ENCODE data around the gene MEGF11. TPM values are rescaled to one million over a fixed set of nuclear protein-coding genes. Genes with fewer than 3 reads are reported as not detected.

The MEGF11 gene
- total RNA-seq, 1 donor from 2014 or later, result 0.77 TPM

DNA sequence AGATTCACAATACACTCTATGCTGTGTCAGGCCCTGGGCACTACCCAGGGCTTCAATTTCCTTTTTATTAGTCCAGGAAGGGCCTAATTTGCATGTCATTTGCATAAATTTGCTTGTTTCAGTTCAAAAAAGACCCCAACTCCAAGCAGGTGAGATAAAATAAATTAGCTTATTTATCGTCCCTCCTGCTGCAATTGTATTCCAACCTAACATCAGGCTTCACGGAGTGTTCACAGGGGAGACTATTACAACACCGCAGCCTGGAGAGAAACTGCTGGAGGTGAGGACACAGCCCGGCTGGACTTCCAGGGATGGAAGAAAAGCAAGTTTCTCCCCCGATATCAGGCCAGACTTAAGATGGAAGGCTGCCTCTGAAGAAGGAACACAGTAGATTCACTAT, 62.8 kb downstream of the MEGF11 start:
- Mint-ChIP-seq H3K4me1 (ENCODE audit: unreplicated experiment) (peaks cover 6% of the 10 kb centered on the region), H3K4me3 (ENCODE audit: unreplicated experiment) (no peak overlapping the region)
- TF ChIP-seq, protein P1, sequence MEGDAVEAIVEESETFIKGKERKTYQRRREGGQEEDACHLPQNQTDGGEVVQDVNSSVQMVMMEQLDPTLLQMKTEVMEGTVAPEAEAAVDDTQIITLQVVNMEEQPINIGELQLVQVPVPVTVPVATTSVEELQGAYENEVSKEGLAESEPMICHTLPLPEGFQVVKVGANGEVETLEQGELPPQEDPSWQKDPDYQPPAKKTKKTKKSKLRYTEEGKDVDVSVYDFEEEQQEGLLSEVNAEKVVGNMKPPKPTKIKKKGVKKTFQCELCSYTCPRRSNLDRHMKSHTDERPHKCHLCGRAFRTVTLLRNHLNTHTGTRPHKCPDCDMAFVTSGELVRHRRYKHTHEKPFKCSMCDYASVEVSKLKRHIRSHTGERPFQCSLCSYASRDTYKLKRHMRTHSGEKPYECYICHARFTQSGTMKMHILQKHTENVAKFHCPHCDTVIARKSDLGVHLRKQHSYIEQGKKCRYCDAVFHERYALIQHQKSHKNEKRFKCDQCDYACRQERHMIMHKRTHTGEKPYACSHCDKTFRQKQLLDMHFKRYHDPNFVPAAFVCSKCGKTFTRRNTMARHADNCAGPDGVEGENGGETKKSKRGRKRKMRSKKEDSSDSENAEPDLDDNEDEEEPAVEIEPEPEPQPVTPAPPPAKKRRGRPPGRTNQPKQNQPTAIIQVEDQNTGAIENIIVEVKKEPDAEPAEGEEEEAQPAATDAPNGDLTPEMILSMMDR (IDR thresholded peaks at IDR 0.05; ENCODE audit: unreplicated experiment), result no peak

DNA sequence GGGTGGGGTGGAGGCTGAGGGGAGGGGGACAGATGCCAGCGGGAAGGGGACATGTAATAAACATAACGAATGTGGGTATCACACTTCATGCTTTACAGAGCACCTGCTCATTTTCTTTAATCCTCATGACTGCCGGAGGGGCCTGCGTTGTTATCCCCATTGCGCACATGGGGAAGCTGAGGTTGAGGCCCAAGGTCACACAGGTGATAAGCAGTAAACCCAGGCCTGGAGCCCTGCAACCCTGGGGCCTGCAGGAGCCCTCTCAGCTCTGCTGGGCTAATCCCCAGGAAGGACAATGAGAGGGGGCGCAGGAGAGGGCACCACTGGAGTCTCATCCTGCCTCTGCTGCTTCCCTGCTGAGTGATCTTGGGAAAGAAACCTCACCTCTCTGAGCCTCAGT, 64.3 kb downstream of the MEGF11 start:
- Mint-ChIP-seq H3K36me3 (ENCODE audit: low read depth, unreplicated experiment) (peaks cover 3% of the 10 kb centered on the region), H3K27me3 (ENCODE audit: unreplicated experiment) (peaks cover 7% of the 10 kb centered on the region), H3K9me3 (ENCODE audit: unreplicated experiment) (no peaks in the 10 kb centered on the region), H3K4me1 (ENCODE audit: unreplicated experiment) (peaks cover 6% of the 10 kb centered on the region), H3K4me3 (ENCODE audit: unreplicated experiment) (no peak overlapping the region), H3K27ac (ENCODE audit: unreplicated experiment) (no peak overlapping the region)
- TF ChIP-seq, protein P1 (IDR thresholded peaks at IDR 0.05; ENCODE audit: unreplicated experiment), result no peak
- no peak for DNase-seq (ENCODE audit: low spot score)

More for the DNA sequence above, 62.8 kb downstream of the MEGF11 start:
- H3K27me3 Mint-ChIP-seq (ENCODE audit: unreplicated experiment), result peaks cover 2% of the 10 kb centered on the region
- H3K36me3 Mint-ChIP-seq (ENCODE audit: low read depth, unreplicated experiment), result no peaks in the 10 kb centered on the region
- no peak for DNase-seq (ENCODE audit: low spot score)
- no peaks in the 10 kb centered on the region for H3K9me3 Mint-ChIP-seq (ENCODE audit: unreplicated experiment)
- no peak overlapping the region for H3K27ac Mint-ChIP-seq (ENCODE audit: unreplicated experiment)

DNA sequence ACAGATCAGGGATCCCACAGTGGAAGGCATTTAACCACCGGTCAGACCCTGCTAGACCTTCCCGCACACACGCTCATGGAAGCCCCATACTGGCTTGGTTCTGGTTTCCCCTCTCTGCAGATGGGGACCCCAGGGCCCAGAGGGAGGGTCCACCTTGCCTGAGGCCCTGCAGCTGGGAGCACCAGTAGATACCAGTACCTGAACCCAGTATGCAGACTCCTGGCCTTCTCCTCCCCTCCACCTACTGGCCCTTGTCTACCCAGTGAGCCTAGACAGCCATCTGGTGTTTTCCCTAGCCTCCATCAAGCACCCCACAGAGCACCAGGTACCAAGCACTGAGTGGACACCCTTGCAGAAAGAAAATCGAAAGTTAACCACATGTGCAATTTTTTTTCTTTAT, 65.1 kb downstream of the MEGF11 start:
- Mint-ChIP-seq H3K27me3 (ENCODE audit: unreplicated experiment) (peaks cover 7% of the 10 kb centered on the region), H3K4me1 (ENCODE audit: unreplicated experiment) (peaks cover 6% of the 10 kb centered on the region), H3K4me3 (ENCODE audit: unreplicated experiment) (no peak overlapping the region), H3K36me3 (ENCODE audit: low read depth, unreplicated experiment) (peaks cover 3% of the 10 kb centered on the region), H3K9me3 (ENCODE audit: unreplicated experiment) (no peaks in the 10 kb centered on the region), H3K27ac (ENCODE audit: unreplicated experiment) (no peak overlapping the region)
- no peak for DNase-seq (ENCODE audit: low spot score)
- TF ChIP-seq, protein P1 (IDR thresholded peaks at IDR 0.05; ENCODE audit: unreplicated experiment), result no peak

DNA sequence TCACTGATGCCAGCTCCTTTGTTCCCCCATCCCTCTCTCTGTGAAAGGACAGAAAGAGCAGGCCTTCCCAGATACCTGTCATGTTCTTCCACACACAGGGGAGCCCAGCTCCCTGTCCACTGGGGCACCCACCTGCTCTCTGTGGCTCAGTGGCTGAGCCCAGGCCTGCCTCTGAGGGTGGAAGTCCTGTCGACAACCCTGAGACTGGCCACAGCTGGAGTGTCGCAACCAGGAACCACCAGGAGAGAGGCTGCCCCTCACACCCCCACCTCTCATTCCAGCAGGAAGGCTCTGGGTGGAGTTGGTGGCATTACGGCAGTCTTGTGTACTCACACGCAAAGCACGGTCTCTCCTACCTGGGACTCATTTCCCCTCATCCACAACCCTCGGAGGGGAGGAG, 66.3 kb downstream of the MEGF11 start:
- TF ChIP-seq, protein P1 (IDR thresholded peaks at IDR 0.05; ENCODE audit: unreplicated experiment), result no peak
- Mint-ChIP-seq H3K9me3 (ENCODE audit: unreplicated experiment) (no peaks in the 10 kb centered on the region), H3K4me1 (ENCODE audit: unreplicated experiment) (peaks cover 6% of the 10 kb centered on the region), H3K27ac (ENCODE audit: unreplicated experiment) (no peak overlapping the region), H3K4me3 (ENCODE audit: unreplicated experiment) (no peak overlapping the region), H3K27me3 (ENCODE audit: unreplicated experiment) (peaks cover 7% of the 10 kb centered on the region), H3K36me3 (ENCODE audit: low read depth, unreplicated experiment) (peaks cover 3% of the 10 kb centered on the region)
- DNase-seq (ENCODE audit: low spot score), result no peak

DNA sequence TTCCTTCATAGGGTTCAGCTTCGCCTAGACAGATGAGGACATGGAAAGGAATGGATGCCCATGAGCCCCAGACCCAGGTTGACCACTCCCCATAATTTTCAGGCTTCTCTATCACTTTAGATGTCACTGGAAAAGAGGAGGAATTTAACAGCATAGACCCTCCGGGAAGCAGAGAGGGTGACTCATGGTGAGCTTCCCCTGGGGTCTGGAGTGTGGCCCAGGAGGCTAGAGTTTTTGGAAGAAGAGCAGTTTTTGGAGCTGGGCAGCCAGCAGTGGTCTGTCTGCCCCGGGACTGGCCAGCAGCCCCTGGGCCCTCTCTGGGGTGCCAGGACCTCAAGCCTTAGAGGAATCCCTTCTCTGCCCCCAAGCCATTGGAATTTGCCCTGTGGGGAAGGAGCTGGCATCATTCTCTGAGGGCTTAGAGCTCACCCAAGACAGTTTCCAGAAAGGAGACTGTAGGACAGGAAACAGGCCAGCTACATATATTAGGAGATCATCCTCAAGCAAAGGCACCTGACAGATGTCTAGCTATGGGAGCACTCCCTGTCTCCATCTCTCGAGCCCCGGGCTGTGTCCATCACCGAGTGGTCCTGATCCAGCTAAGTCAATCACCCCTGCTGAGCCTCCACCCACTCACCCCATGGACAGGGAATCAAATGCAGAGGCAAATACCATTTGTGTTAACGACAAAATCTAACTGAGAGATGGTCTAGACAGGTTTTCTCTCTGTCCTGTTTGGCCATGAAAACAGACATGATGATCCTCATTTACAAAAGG, 67.3 kb downstream of the MEGF11 start:
- peaks cover 6% of the 10 kb centered on the region for H3K4me1 Mint-ChIP-seq (ENCODE audit: unreplicated experiment)
- no peaks in the 10 kb centered on the region for H3K9me3 Mint-ChIP-seq (ENCODE audit: unreplicated experiment)
- TF ChIP-seq, protein P1 (IDR thresholded peaks at IDR 0.05; ENCODE audit: unreplicated experiment), result no peak
- no peak overlapping the region for H3K27ac Mint-ChIP-seq (ENCODE audit: unreplicated experiment)
- H3K27me3 Mint-ChIP-seq (ENCODE audit: unreplicated experiment), result peaks cover 5% of the 10 kb centered on the region
- DNase-seq (ENCODE audit: low spot score), result no peak
- H3K4me3 Mint-ChIP-seq (ENCODE audit: unreplicated experiment), result no peak overlapping the region
- H3K36me3 Mint-ChIP-seq (ENCODE audit: low read depth, unreplicated experiment), result peaks cover 3% of the 10 kb centered on the region
